ENCODE results near the gene SCYGR7.

The SCYGR7 gene

DNA sequence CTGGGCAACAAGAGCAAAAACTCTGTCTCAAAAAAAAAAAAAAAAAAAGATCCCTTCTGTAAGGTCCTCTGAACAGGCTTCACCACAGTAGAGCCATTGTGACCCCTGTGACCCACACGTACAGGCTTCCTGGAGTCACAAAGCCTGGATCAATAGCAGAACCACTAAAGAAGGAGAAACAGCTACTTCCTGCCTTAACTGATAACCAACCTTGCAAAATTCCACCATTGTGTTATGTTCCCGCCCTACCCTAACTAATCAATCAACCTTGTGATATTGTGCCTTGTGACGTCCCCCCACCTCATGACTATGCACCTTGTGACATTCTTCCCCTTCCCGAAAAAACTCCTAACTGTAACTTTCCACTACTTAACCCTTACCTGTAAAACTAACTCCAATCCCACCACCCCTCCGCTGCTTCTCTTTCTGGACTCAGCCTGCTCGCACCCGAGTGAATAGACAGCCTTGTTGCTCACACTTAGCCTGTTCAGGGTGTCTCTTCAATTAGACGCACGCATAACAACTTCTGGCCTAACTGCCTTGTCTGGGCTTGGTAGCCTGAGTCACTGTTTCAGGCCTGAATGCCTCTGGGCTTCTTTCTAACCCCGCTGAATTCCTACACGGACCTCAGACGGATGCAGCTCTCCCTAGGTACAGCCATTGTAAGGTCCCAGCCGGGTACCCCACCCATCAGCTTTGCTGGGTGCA is 31.4 kb downstream of the SCYGR7 start:
- no peak for DNase-seq

GRCh38 chr2:227761740-227762476 is 33.8 kb downstream of the SCYGR7 start:
- no peak for DNase-seq

DNA sequence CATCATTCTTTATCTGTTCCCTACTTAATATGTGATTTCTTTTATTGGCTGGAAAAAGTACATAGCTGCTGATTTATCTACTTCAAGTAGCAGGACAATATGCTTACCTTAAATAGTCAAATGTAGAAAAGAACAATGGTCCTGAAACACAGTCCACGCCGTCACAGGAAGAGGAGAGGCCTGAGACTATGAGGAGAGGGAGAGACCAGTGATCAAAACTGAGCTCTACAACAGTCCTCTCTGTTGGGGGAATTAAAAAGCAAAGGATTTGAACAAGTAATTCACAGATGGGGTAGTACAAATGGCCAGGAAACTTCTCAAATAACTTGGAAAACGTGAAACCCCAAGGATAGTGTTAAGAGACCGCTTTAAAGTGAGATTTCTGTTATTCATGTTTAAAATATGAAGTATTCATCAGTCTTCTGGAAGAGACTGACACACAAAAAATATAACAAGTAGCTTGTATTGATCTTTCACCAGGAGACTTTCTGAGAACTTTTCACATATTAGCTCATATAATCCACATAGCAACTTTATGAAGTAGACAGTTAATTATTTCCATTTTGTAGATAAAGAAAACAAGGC is 37.7 kb downstream of the SCYGR7 start:
- DNase-seq = no peak

DNA sequence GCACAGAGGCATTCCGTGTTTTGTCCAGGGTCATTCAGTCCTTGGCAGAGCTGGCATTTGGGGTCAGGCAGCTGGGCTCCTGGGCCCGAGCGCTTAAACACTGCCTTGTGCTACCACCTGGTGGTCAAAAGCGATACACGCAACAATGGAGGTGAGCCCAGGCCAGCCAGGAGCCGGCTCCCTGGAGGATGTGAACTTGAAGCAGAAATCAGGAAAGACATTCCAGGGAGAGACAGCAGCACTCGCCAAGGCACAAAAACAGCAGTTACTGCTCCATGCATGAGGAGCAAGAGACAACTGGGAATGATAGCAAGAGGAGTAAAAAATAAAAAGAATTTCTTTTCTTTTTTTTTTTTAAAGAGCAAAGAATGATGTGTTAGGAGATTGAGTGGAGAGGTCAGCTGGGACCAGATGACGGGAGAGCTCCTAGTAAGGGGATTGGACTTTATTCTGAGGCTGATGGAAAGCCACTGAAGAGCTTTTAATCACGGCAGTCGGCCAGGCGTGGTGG is 38.3 kb downstream of the SCYGR7 start:
- peak; percentile 3 to 49 for DNase-seq

GRCh38 chr2:227767830-227768229 is 39.7 kb downstream of the SCYGR7 start:
- no peak for DNase-seq

DNA sequence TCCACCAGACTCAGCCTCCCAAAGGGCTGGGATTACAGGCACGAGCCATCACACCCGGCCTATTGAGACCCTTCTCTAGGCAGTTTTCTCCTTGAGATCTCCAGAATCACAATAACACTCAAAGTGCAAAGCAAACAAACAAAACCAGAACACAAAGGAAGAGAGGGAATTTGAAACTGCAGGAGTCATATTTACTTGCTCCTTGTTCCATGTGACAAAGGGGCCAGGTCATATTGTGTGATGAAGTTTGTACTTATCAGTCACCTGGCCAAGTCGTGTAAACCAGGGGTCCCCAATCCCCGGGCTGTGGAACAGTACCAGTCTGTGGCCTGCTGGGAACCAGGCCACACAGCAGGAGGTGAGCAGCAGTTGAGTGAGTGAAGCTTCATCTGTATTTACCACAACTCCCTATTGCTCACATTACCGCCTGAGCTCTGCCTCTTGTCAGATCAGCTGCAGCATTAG is 44.1 kb downstream of the SCYGR7 start:
- no peak for DNase-seq

DNA sequence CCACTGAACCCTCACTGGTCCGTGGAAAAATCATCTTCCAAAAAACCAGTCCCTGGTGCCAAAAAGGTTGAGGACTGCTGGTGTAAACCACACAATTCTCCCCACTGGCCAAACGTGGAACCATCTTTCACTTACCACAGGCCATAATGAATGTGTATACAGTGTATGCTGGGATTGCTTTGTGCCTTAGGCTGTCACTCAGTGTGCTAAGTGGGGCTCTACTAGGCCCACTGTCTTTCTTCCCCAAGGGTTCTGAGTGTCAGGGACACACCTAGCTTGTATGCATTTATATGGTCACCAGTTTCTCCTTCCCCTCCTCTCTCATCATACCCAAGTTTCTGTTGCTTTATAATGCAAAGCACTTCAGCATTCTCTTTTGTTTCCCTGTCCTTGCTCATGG is 44.8 kb downstream of the SCYGR7 start:
- DNase-seq = no peak

DNA sequence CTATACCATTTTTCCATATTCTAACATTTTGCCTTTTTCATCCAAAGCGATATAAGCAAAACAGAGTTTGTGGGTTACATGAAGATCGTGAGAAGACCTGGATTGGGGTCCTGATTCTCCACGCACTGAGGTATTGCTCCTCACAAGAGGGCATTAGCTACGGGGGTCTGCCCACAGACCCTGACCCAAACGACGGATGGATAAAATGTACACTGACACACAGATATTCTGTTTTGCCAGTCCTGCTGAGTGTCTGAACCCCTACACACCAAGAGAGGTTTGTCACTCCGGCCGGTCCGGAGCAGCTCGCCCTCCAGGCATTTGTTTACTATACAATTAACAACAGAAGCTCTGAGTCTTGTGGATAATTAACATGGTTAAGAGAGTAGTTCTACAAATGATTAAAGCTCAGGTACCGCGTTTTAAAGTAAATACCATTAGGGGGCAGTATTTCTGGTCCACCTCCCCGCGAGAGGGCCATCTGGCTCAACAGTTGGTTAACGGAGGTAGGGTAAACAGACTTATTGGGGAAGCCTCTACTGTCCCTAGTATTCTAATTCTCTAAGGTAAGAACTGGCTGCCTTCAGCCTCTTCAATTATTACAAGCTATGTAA is 46.0 kb downstream of the SCYGR7 start:
- no peak for DNase-seq

DNA sequence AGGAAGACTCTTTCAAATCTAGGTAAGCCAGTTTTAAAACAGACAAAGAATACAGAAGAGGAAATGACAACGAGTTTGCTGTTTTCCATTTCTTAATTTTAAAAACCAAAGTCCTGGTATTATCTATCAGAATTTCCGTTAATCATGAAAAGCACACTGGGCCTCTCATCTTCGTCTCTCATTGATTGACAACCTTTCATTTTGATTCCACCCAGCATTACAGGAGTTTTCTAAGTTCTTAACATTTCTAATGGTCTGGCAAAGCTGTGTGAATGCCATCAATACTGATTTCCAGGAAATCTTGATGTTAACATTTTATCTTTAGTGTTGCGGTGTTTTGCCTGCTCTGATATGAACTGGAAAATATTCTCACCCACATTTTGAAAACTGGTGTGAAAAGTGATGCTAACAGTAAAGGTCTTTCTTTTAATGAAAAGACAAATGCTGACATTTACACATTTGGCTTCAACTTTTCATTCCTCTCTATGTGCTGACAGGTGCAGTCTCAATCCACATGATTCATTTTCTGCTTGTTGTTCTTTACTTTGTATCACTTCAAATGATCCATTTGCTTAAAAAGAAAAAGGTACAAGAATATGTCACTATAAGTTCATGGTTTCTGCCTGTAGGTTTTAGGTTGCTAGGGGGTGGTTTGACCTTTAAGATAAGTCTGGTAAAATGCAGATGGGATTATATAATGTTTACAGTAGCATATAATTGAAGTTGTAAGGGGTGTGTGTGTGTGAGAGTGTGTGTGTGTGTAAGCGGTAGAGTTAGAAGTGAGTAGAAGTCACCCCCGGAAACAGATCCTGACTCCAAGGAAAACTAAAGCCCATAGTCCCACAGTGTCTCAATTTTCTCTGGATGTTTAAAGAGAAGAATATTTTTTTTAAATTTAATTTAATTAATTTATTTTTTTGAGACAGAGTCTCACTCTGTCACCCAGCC is 47.0 kb downstream of the SCYGR7 start:
- no peak for DNase-seq

Data from NCI-H446 (cell line).